ENCODE data around the gene RBPJ. TPM values are rescaled to one million over a fixed set of nuclear protein-coding genes. Genes with fewer than 3 reads are reported as not detected.

Gene RBPJ
- total RNA-seq, 2 donors from 2014 or later = 41.7 to 98.2 TPM

DNA sequence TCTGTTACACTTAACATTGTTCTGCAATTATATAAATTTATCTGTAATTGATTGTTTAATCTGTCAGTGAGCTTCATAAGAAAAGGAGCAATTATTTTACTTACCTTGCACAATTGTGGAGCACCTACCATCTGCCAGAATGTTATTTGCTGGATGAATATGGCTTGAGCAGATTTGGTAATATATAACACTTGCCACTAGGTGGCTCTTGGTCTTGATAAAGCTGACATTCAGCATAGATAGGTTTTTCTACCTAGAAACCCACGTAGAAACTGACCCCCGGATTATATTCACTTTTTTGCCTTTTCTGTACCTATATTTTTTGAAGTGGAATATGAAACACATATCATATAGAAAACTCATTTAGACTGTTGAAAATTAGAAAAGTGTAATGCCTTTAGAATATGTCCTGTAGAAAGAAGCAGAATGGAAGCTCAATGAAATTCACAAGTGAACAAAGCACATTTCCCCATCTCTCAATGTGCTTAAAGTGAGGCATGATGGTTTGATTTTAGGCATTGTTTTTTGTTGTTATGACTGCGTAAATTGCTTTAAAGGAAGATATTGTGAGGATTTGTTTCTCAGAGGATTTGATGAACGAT is 9.5 kb downstream of the RBPJ start:
- H3K4me1 ChIP-seq = peaks cover 4% of the 10 kb centered on the region
- DNase-seq = peak; percentile 25
- intact Hi-C loops (cut with DNase I) = loop anchor here (2.0 kb wide), 1 partner anchor 81 kb away; no protein-coding TSS in a partner anchor
- H3K9ac ChIP-seq (ENCODE audit: low read depth in 2 of 2, low read length in 2 of 2) = no peak overlapping the region
- H3K9me3 ChIP-seq = no peaks in the 10 kb centered on the region
- H3K36me3 ChIP-seq = no peaks in the 10 kb centered on the region
- TF ChIP-seq, protein P1, sequence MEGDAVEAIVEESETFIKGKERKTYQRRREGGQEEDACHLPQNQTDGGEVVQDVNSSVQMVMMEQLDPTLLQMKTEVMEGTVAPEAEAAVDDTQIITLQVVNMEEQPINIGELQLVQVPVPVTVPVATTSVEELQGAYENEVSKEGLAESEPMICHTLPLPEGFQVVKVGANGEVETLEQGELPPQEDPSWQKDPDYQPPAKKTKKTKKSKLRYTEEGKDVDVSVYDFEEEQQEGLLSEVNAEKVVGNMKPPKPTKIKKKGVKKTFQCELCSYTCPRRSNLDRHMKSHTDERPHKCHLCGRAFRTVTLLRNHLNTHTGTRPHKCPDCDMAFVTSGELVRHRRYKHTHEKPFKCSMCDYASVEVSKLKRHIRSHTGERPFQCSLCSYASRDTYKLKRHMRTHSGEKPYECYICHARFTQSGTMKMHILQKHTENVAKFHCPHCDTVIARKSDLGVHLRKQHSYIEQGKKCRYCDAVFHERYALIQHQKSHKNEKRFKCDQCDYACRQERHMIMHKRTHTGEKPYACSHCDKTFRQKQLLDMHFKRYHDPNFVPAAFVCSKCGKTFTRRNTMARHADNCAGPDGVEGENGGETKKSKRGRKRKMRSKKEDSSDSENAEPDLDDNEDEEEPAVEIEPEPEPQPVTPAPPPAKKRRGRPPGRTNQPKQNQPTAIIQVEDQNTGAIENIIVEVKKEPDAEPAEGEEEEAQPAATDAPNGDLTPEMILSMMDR (IDR thresholded peaks at IDR 0.05) = no peak
- no peak overlapping the region for H3K4me3 ChIP-seq
- H3K27ac ChIP-seq = no peak overlapping the region
- no peaks in the 10 kb centered on the region for H3K27me3 ChIP-seq

DNA sequence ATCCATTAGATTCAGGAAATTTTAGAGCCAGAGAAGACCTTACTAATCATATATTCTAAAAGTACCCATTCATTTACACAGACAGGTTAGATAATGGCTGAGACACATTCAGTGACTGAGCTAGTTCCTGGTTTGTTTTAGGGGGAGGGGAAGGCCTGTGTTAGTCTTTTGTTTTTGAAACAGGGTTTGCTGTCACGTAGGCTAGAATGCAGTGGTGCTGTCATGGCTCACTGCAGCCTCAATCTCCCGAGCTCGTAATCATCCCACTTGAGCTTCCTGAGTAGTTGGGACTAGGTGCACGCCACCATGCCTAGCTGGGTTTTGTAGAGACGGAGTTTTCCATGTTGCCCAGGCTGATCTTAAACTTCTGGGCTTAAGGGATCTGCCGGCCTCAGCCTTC is 10.1 kb downstream of the RBPJ start:
- Histone ChIP-seq H3K9me3 (no peaks in the 10 kb centered on the region), H3K27ac (no peak overlapping the region), H3K4me3 (no peak overlapping the region), H3K4me1 (peaks cover 4% of the 10 kb centered on the region), H3K36me3 (no peaks in the 10 kb centered on the region), H3K9ac (ENCODE audit: low read depth in 2 of 2, low read length in 2 of 2) (no peak overlapping the region), H3K27me3 (no peaks in the 10 kb centered on the region)
- DNase-seq = no peak
- TF ChIP-seq, protein P1 (IDR thresholded peaks at IDR 0.05) = no peak
- intact Hi-C loops (cut with DNase I) = loop anchor here (2.0 kb wide), 1 partner anchor 80 kb away; no protein-coding TSS in a partner anchor

DNA sequence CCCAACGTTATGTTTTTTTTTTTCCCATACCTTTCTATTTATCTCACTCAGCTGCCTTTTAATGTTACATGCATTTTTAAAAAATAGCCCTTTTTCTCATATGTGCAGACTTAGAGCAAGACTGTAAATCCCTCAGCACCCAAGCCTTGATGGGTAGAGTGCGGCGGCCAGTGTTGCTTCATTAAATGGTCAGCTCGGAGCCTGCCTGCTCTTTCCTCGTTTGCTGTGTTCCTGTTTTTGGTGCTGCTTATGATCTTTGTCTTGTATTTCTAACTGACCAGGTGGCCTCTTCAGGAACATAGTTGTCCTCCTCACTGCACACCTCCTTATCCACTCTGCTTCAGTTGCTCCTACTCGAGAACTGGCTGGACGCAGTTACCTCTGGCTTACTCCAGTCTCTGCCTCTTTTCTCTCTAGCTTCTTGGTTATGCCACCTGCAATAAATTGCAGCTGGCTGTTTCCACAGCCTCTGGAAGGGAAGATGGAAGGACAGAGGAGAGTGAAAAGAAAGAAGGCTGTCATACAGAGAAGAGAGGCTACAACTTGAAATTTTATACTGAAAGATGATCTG is 10.7 kb downstream of the RBPJ start:
- H3K9me3 ChIP-seq = no peaks in the 10 kb centered on the region
- intact Hi-C loops (cut with DNase I) = loop anchor here (2.0 kb wide), 1 partner anchor 79 kb away; no protein-coding TSS in a partner anchor
- H3K27me3 ChIP-seq = no peaks in the 10 kb centered on the region
- no peak for DNase-seq
- no peak overlapping the region for H3K4me3 ChIP-seq
- no peak overlapping the region for H3K27ac ChIP-seq
- H3K36me3 ChIP-seq = no peaks in the 10 kb centered on the region
- TF ChIP-seq, protein P1 (IDR thresholded peaks at IDR 0.05) = no peak
- peaks cover 4% of the 10 kb centered on the region for H3K4me1 ChIP-seq
- H3K9ac ChIP-seq (ENCODE audit: low read depth in 2 of 2, low read length in 2 of 2) = peak overlapping the region in 1 of 2 donors; percentile 14

DNA sequence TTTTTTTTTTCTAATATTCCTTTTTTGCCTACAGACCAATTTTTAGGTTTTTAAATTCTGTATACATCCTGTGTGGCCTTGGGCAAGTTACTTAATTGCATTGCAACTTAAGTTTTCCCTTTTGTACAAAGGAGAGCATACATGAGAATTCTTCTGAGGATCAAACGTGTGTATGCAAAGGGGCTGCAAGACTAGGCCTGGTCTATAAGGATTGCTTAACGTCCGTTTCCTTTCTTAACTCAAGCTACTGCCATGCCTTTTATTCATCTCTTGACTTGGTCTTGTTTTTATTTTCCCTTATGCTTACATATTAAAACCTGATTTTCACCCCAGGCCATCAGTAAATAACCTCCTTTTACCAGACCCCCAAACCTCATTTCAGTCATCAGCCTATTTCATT is 13.6 kb downstream of the RBPJ start:
- Histone ChIP-seq H3K36me3 (no peaks in the 10 kb centered on the region), H3K4me3 (no peak overlapping the region), H3K27ac (no peak overlapping the region), H3K4me1 (peaks cover 4% of the 10 kb centered on the region), H3K9ac (ENCODE audit: low read depth in 2 of 2, low read length in 2 of 2) (no peak overlapping the region), H3K9me3 (no peaks in the 10 kb centered on the region), H3K27me3 (no peaks in the 10 kb centered on the region)
- TF ChIP-seq, protein P1 (IDR thresholded peaks at IDR 0.05) = no peak
- intact Hi-C loops (cut with DNase I) = no loop called here
- DNase-seq = no peak

DNA sequence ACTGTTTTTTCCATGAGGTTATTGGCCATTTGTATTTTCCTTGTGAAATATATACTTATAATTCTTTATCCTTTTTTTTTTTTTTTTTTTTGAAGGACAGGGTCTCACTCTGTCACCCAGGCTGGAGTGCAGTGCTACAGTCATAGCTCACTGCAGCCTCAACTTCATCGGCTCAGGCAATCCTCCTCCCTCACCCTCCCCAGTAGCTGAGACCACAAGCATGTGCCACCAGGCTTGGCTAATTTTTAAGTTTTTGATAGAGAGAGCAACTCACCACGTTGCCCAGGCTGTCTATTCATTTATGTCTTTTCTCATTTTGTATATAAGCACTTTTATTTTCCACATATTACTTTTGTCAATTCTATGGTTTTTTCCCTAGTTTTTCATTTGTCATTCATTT is 16.8 kb downstream of the RBPJ start:
- DNase-seq = no peak
- Histone ChIP-seq H3K36me3 (no peaks in the 10 kb centered on the region), H3K9ac (ENCODE audit: low read depth in 2 of 2, low read length in 2 of 2) (no peak overlapping the region), H3K4me1 (no peaks in the 10 kb centered on the region), H3K4me3 (no peak overlapping the region), H3K9me3 (no peaks in the 10 kb centered on the region), H3K27ac (no peak overlapping the region), H3K27me3 (no peaks in the 10 kb centered on the region)
- TF ChIP-seq, protein P1 (IDR thresholded peaks at IDR 0.05) = no peak
- intact Hi-C loops (cut with DNase I) = no loop called here
